Measurements from ENCODE around the gene GPHA2.
A peak's percentile ranks its signal among the peaks of the same experiment; 100 is the strongest.

The GPHA2 gene

GRCh38 chr11:64890522-64890939, 45.2 kb downstream of the GPHA2 start:
- peak overlapping the region; percentile 65 for H3K9ac ChIP-seq (ENCODE audit: insufficient read length, low read depth)
- no peak overlapping the region for H3K4me3 ChIP-seq (ENCODE audit: insufficient read length, low read depth)
- peaks cover 10% of the 10 kb centered on the region for H3K36me3 ChIP-seq (ENCODE audit: insufficient read depth, insufficient read length, low read length)
- peaks cover under 1% of the 10 kb centered on the region for H3K27me3 ChIP-seq (ENCODE audit: insufficient read depth, insufficient read length)
- no peak for TF ChIP-seq SUZ12 (IDR thresholded peaks at IDR 0.05; ENCODE audit: extremely low read depth, insufficient read depth, insufficient read length)
- TF ChIP-seq ZNF274 (IDR thresholded peaks at IDR 0.05; ENCODE audit: low read depth, low read length) = no peak
- TF ChIP-seq YY1 (IDR thresholded peaks at IDR 0.05; ENCODE audit: insufficient read depth, insufficient read length) = no peak
- no peaks in the 10 kb centered on the region for H3K9me3 ChIP-seq (ENCODE audit: insufficient read depth, low read length)
- peaks cover 30% of the 10 kb centered on the region for H3K4me1 ChIP-seq (ENCODE audit: insufficient read depth, insufficient read length)
- DNase-seq (ENCODE audit: low read depth, low spot score) = no peak

- no peaks in the 10 kb centered on the region for H3K36me3 ChIP-seq (ENCODE audit: insufficient read depth, insufficient read length, low read length)
- H3K27me3 ChIP-seq (ENCODE audit: insufficient read depth, insufficient read length) = peaks cover 2% of the 10 kb centered on the region
- H3K9me3 ChIP-seq (ENCODE audit: insufficient read depth, low read length) = no peaks in the 10 kb centered on the region
- no peak overlapping the region for H3K4me3 ChIP-seq (ENCODE audit: insufficient read length, low read depth)
- H3K4me1 ChIP-seq (ENCODE audit: insufficient read depth, insufficient read length) = peaks cover 26% of the 10 kb centered on the region
- TF ChIP-seq SUZ12 (IDR thresholded peaks at IDR 0.05; ENCODE audit: extremely low read depth, insufficient read depth, insufficient read length) (no peak), YY1 (IDR thresholded peaks at IDR 0.05; ENCODE audit: insufficient read depth, insufficient read length) (no peak), ZNF274 (IDR thresholded peaks at IDR 0.05; ENCODE audit: low read depth, low read length) (no peak)
- no peak for DNase-seq (ENCODE audit: low read depth, low spot score)
- H3K9ac ChIP-seq (ENCODE audit: insufficient read length, low read depth) = peak overlapping the region; percentile 45
These were observed 46.8 kb downstream of the GPHA2 start for GRCh38 chr11:64888729-64889511.

GRCh38 chr11:64888406-64888728, 47.3 kb downstream of the GPHA2 start:
- H3K27me3 ChIP-seq (ENCODE audit: insufficient read depth, insufficient read length) = peaks cover 2% of the 10 kb centered on the region
- DNase-seq (ENCODE audit: low read depth, low spot score) = no peak
- H3K9me3 ChIP-seq (ENCODE audit: insufficient read depth, low read length) = no peaks in the 10 kb centered on the region
- H3K9ac ChIP-seq (ENCODE audit: insufficient read length, low read depth) = peak overlapping the region; percentile 54
- H3K4me1 ChIP-seq (ENCODE audit: insufficient read depth, insufficient read length) = peaks cover 24% of the 10 kb centered on the region
- TF ChIP-seq SUZ12 (IDR thresholded peaks at IDR 0.05; ENCODE audit: extremely low read depth, insufficient read depth, insufficient read length) = no peak
- TF ChIP-seq YY1 (IDR thresholded peaks at IDR 0.05; ENCODE audit: insufficient read depth, insufficient read length) = no peak
- TF ChIP-seq ZNF274 (IDR thresholded peaks at IDR 0.05; ENCODE audit: low read depth, low read length) = no peak
- H3K4me3 ChIP-seq (ENCODE audit: insufficient read length, low read depth) = no peak overlapping the region
- no peaks in the 10 kb centered on the region for H3K36me3 ChIP-seq (ENCODE audit: insufficient read depth, insufficient read length, low read length)

- no peaks in the 10 kb centered on the region for H3K36me3 ChIP-seq (ENCODE audit: insufficient read depth, insufficient read length, low read length)
- peaks cover 2% of the 10 kb centered on the region for H3K27me3 ChIP-seq (ENCODE audit: insufficient read depth, insufficient read length)
- no peak overlapping the region for H3K4me3 ChIP-seq (ENCODE audit: insufficient read length, low read depth)
- peaks cover 23% of the 10 kb centered on the region for H3K4me1 ChIP-seq (ENCODE audit: insufficient read depth, insufficient read length)
- DNase-seq (ENCODE audit: low read depth, low spot score) = peak; percentile 48
- no peak for TF ChIP-seq YY1 (IDR thresholded peaks at IDR 0.05; ENCODE audit: insufficient read depth, insufficient read length)
- no peak for TF ChIP-seq SUZ12 (IDR thresholded peaks at IDR 0.05; ENCODE audit: extremely low read depth, insufficient read depth, insufficient read length)
- no peak for TF ChIP-seq ZNF274 (IDR thresholded peaks at IDR 0.05; ENCODE audit: low read depth, low read length)
- H3K9me3 ChIP-seq (ENCODE audit: insufficient read depth, low read length) = no peaks in the 10 kb centered on the region
- H3K9ac ChIP-seq (ENCODE audit: insufficient read length, low read depth) = peak overlapping the region; percentile 58
These were observed 47.8 kb downstream of the GPHA2 start for GRCh38 chr11:64887757-64888405.

- Histone ChIP-seq H3K36me3 (ENCODE audit: insufficient read depth, insufficient read length, low read length) (no peaks in the 10 kb centered on the region), H3K9ac (ENCODE audit: insufficient read length, low read depth) (peak overlapping the region; percentile 58), H3K9me3 (ENCODE audit: insufficient read depth, low read length) (no peaks in the 10 kb centered on the region), H3K4me1 (ENCODE audit: insufficient read depth, insufficient read length) (peaks cover 21% of the 10 kb centered on the region), H3K4me3 (ENCODE audit: insufficient read length, low read depth) (no peak overlapping the region), H3K27me3 (ENCODE audit: insufficient read depth, insufficient read length) (peaks cover 2% of the 10 kb centered on the region)
- TF ChIP-seq ZNF274 (IDR thresholded peaks at IDR 0.05; ENCODE audit: low read depth, low read length) (no peak), YY1 (IDR thresholded peaks at IDR 0.05; ENCODE audit: insufficient read depth, insufficient read length) (no peak), SUZ12 (IDR thresholded peaks at IDR 0.05; ENCODE audit: extremely low read depth, insufficient read depth, insufficient read length) (no peak)
- no peak for DNase-seq (ENCODE audit: low read depth, low spot score)
These were observed 48.4 kb downstream of the GPHA2 start for GRCh38 chr11:64887234-64887756.

- Histone ChIP-seq H3K9me3 (ENCODE audit: insufficient read depth, low read length) (no peaks in the 10 kb centered on the region), H3K4me3 (ENCODE audit: insufficient read length, low read depth) (no peak overlapping the region), H3K27me3 (ENCODE audit: insufficient read depth, insufficient read length) (peaks cover 2% of the 10 kb centered on the region), H3K9ac (ENCODE audit: insufficient read length, low read depth) (no peak overlapping the region), H3K4me1 (ENCODE audit: insufficient read depth, insufficient read length) (peaks cover 18% of the 10 kb centered on the region), H3K36me3 (ENCODE audit: insufficient read depth, insufficient read length, low read length) (no peaks in the 10 kb centered on the region)
- DNase-seq (ENCODE audit: low read depth, low spot score) = no peak
- TF ChIP-seq ZNF274 (IDR thresholded peaks at IDR 0.05; ENCODE audit: low read depth, low read length) = no peak
These were observed 50.1 kb downstream of the GPHA2 start for GRCh38 chr11:64885367-64886286.

Data from NT2/D1 (cell line).